ENCODE measurements around the gene ZNF337.
"Not testable (repeated sequence)": the region's sequence is repeated elsewhere in the genome, so short reads cannot be mapped to it uniquely, and the experiment has no call there.

ZNF337 gene

DNA sequence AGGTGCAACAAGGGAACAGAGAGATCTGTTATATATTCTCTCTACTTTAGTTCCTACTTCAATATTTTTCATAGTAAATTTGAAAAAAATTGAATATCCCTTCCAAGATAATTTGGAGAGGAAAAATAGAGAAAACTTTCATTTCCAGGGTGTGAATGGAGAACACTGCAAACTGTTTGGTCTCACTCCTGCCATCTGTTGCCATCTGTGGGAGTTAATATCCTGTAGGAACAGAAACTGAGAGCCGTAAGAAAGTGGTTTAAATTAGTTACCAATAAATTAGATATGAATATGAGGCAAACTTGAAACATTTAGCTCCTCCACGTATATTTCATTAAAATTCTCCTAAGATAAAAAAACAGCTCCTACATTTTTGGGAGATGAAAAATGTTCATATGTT lies 4.2 kb downstream of the ZNF337 start:
- DNase-seq = no peak

- no peak for DNase-seq
Observed at GRCh38 chr20:25690427-25690826, 6.2 kb downstream of the ZNF337 start.

GRCh38 chr20:25686081-25687067 lies 10.3 kb downstream of the ZNF337 start:
- no peak for DNase-seq

GRCh38 chr20:25685276-25686080 lies 11.2 kb downstream of the ZNF337 start:
- DNase-seq = no peak

DNA sequence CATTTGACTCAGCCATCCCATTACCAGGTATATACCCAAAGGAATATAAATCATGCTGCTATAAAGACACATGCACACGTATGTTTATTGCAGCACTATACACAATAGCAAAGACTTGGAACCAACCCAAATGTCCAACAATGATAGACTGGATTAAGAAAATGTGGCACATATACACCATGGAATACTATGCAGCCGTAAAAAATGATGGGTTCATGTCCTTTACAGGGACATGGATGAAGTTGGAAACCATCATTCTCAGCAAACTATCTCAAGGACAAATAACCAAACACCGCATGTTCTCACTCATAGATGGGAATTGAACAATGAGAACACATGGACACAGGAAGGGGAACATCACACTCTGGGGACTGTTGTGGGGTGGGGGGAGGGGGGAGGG lies 12.8 kb downstream of the ZNF337 start:
- DNase-seq = not testable (repeated sequence)

- no peak for DNase-seq
Observed at GRCh38 chr20:25683050-25683449, 13.6 kb downstream of the ZNF337 start.

- no peak for DNase-seq
Observed at GRCh38 chr20:25676164-25676809, 20.4 kb downstream of the ZNF337 start.

DNA sequence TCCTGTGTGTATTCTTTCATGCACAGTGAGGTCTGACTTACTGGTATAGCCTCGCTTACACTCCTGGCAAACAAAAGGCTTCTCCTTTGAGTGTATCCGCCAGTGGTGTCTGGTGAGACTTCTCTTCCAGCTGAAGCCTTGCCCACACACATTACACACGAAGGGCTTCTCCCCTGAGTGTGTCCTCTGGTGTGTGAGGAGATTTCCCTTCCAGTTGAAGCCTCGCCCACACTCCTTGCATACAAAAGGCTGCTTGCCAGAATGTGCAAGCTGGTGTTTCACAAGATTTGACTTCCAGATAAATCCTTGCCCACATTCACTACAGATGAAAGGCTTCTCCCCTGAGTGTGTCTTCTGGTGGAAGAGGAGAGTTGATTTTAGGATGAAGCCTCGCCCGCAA lies 21.5 kb downstream of the ZNF337 start:
- no peak for DNase-seq

- no peak for DNase-seq
Observed at GRCh38 chr20:25672659-25673235, 23.9 kb downstream of the ZNF337 start.

DNA sequence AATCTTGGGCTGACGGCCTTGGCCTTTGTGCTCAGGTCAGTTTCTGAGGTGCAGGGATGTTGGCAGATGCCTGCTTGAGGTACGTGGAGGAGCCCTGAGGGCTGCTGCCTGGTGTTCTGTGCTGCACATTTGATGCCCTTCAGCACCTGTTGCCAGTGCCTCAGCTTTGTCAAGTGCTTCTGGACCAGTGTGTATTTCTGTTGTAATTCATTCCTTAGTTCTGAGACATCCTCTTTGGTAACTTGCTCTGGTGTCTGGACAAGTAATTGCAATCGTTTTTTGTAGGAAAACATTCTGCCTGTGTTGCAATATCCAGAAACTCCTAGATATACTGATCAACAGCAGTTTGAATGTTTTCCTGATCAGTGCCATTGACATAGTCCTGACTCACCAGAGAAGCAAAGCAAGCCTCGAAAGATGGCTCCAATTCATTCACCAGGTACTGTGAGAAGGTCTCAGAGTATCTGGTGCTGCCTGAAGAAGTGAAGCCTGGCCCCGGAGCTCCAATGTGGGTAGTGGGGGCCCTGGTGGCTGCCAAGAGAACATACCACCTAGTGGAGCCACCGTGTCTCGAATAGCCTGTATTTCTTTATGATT lies 26.7 kb downstream of the ZNF337 start:
- no peak for DNase-seq

DNA sequence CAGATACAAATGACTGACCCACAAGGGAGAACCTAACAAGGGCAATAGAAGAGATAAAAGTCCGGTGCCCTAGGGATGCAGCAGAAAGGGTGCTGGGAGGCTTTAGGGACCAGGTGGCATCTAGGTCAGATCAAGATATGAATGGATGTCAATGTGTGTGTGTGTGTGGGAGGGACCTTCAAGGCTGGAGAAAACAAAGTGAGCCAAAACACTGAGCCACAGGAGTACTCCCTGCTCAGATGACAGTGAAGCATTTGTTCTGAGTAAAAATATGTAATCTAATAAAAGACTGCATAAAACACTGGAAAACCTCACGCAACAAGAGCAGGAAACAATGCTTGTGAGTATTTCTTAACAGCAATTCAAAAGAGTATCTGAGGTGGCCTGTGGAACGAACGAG lies 28.2 kb downstream of the ZNF337 start:
- no peak for DNase-seq

- no peak for DNase-seq
Observed at GRCh38 chr20:25659999-25660398, 36.7 kb downstream of the ZNF337 start.

- no peak for DNase-seq
Observed at GRCh38 chr20:25654487-25654886, 42.2 kb downstream of the ZNF337 start.

DNA sequence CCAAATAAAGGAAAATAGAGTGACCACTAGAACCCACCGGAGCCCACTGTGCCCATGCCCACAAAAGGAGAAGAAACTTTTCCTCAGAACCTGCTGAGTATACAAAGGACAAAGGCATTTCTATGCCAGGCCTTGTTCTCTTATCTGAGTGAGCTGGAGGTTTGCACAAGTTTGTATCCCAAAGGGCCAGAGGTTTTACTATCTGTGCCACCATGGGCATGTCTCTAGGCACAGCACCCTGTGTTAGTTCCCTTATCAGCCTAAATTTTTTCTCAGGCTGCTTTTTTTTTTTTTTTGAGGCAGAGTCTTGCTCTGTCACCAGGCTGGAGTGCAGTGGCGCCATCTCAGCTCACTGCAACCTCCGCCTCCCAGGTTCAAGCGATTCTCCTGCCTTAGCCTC lies 43.8 kb downstream of the ZNF337 start:
- not testable (repeated sequence) for DNase-seq

DNA sequence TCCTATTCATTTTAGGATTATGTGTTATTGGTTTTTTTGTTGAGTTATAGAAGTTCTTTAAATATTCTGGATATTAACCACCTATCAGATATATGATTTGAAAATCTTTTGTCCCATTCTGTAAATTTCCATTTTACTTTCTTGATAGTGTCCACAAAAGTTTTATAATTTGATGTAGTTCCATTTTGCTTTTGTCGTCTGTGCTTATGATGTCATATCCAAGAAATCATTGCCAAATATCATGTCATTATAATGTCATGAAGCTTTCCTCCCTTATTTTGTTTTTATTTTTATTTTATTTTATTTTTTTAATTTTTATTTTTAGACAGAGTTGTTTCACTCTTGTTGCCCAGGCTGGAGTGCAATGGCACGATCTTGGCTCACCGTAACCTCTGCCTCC lies 51.8 kb downstream of the ZNF337 start:
- DNase-seq = no peak

DNA sequence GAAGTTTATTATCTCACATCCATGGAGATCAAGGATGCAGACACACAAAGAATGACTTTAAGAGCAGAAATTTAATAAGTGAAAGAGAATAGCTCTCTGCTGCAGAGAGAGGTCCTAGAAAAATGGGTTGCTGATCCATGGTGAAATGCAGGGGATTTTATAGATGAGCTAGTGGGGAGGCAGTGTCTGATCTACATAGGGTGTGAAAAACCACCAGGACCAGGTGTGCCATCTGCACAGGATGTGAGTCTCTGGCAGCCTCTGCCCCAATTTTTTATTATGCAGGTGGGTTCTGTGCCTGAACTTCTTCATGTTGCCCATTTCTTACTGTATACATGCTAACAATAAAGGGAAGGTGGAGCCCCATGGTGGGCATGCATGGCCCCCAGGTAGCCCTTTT lies 52.9 kb downstream of the ZNF337 start:
- no peak for DNase-seq

DNA sequence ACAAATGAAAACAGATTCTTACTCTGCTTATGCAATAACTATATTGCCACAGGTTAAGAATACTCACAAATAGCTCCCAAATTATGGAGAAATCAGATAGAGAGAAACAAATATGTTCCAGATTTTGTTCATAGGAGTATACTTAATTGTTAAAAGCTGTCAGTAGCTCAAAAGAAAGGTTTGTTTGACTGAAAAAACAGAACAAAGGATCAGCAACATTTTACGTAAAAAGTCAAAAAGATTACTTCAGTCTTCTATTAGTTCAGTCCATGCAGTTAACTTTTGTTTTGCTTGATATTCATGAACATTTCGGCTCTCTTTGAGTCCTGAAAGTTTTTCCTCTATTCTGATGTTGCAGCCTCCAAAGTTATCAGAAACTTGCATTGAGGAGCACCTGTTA lies 59.4 kb downstream of the ZNF337 start:
- DNase-seq = no peak

DNA sequence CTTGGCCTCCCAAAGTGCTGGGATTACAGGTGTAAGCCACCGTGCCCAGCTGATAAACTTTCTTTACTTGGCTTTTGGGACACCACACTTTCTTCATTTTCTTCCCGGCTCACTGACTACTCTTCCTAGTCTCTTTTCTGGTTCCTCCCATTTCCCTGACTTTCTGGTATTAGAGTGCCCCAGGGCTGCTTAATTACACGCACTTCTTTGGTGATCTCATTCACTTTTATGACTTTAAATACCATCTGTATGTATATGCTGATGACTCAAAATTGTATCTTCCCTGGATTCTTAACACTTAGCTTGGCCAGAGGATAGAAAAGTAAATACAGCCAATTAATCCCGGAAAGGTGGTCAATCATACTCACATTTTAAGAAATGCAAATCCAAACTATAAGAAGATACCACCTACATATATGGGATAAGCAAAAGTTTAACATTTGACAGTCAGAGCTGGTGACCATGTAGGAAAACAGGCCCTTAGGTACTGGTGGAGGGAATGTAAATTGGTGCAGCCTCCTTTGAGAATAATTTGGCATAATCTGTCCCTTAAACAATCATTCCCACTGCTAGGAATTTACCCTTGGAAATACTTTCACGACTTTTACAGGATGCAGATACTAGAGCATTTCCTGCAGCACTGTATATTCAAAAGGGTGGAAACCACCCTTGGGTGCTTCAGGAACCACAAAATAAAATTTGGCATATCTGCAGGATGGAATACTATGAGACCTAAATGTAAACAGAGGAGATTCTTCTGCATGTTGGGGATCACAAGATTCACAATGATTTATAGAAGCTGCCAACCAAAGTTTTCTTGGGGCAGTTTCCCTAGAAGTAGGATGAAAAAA lies 63.5 kb downstream of the ZNF337 start:
- DNase-seq = no peak

DNA sequence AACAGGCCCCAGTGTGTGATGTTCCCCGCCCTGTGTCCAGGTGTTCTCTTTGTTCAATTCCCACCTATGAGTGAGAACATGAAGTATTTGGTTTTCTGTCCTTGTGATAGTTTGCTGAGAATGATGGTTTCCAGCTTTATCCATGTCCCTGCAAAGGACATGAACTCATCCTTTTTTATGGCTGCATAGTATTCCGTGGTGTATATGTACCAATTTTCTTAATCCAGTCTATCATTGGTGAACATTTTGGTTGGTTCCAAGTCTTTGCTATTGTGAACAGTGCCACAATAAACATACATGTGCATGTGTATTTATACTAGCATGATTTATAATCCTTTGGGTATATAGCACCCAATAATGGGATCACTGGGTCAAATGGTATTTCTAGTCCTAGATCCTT lies 66.0 kb downstream of the ZNF337 start:
- DNase-seq = not testable (repeated sequence)

DNA sequence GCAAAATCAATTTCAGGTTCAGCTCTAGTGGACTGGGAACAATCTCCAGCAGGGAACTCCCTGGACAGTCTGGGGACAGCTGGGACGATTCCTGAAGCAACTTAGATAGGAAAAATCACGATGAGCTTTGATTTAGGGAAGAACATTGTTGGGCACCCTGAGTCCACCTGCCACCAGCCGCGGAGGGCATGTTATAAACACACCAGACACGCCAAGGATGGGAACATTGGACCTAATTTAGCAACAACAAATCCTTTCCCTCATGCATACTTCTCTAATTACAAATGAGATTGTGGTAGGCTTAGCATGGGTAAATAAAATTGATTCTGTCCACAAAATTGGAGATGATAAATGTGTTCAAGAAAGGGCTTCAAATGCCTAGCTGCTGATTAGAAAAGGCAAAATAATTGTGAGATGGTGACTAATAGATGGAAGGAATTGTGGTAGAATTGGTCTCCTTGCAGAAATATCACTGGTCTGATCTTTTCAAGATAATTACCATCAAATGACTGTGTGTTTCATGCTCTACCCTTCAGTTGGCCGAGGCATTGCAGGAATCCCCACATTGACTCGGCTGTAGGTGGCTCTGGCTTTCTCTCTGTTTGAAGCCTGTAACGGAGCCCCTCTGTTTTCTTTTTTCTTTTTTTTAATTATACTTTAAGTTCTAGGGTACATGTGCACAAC lies 66.7 kb downstream of the ZNF337 start:
- DNase-seq = no peak

DNA sequence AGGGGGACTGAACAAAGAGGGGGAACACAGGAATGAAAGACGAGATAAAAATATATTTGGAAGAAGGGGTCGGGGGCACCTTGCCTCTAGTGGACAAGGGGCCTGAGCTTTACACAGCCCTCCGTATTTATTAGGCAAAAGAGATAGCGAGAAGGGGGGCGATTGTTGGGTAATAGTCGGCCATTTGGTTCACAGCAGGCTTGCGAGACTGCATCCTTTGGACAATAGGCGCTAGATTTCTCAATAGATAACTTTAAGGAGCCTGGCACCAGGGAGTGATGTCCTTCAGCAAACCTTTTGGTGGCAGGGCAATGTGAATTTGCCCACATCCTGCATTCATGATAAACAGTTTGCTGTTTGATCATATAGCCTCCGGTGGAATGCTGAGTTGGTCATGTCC lies 69.9 kb downstream of the ZNF337 start:
- no peak for DNase-seq

Measured in NCI-H1436 (cell line).